PFSK-1 (cell line): ENCODE results near the gene CD4.

Experiments used
- SIN3A ChIP-seq: IDR thresholded peaks from 2 replicates; pipeline ENCODE4 v1.6.1; 2012; ENCODE audit warnings: mild to moderate bottlenecking, low read length, moderate library complexity, borderline replicate concordance; ENCODE audit not compliant: insufficient read depth
- TAF1 ChIP-seq: IDR thresholded peaks from 2 replicates; pipeline ENCODE4 v1.6.1; 2012; ENCODE audit warnings: low read length, control low read depth, borderline replicate concordance; ENCODE audit not compliant: insufficient read depth
- TF ChIP-seq, protein P1 (sequence below), 2 experiments: IDR thresholded peaks; 2 replicates each; pipeline versions ENCODE4 v1.6.1 to v1.8.0; 2011 to 2012; ENCODE audit warnings: low read depth in 2 of 2, low read length in 2 of 2, control low read depth in 1 of 2, inconsistent platforms in 1 of 2, mild to moderate bottlenecking in 1 of 2, moderate library complexity in 1 of 2; ENCODE audit not compliant: insufficient read depth in 1 of 2

DNA sequence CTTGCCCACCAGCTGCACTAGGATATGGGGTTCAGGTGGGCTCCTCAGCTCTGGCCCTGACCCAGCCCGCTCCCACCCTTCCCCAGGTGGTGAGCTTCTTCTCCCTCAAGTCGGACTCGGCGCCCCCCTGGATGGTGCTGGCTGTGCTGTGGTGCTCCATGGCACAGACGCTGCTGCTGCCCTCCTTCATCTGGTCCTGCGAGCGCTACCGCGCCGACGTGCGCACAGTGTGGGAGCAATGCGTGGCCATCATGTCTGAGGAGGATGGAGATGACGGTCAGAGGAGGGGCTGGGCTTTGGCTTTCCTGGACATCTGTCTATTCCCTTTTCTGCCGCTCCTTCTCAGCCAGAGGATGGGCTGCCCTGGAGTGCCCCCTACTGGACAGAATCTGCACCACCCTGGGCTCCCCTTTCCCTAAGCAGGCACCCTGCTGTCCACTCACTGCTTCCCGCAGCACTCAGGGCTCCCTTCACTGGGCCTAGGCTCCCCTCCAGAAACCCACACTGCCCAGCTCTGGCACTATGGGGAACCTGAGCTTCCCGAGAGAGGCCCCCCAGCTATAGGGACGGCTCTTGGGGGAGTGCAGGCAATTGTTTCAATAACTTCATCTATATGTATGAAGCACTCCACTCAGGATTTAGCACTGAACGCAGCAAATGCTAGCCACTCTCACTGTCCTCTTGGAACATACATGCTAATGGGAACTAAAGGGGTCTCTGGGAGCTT, 36.2 kb downstream of the CD4 start:
- TF ChIP-seq SIN3A (no peak), TAF1 (no peak)
- TF ChIP-seq, protein P1, sequence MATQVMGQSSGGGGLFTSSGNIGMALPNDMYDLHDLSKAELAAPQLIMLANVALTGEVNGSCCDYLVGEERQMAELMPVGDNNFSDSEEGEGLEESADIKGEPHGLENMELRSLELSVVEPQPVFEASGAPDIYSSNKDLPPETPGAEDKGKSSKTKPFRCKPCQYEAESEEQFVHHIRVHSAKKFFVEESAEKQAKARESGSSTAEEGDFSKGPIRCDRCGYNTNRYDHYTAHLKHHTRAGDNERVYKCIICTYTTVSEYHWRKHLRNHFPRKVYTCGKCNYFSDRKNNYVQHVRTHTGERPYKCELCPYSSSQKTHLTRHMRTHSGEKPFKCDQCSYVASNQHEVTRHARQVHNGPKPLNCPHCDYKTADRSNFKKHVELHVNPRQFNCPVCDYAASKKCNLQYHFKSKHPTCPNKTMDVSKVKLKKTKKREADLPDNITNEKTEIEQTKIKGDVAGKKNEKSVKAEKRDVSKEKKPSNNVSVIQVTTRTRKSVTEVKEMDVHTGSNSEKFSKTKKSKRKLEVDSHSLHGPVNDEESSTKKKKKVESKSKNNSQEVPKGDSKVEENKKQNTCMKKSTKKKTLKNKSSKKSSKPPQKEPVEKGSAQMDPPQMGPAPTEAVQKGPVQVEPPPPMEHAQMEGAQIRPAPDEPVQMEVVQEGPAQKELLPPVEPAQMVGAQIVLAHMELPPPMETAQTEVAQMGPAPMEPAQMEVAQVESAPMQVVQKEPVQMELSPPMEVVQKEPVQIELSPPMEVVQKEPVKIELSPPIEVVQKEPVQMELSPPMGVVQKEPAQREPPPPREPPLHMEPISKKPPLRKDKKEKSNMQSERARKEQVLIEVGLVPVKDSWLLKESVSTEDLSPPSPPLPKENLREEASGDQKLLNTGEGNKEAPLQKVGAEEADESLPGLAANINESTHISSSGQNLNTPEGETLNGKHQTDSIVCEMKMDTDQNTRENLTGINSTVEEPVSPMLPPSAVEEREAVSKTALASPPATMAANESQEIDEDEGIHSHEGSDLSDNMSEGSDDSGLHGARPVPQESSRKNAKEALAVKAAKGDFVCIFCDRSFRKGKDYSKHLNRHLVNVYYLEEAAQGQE (IDR thresholded peaks at IDR 0.05; ENCODE audit: insufficient read depth in 1 of 2, low read depth in 2 of 2, low read length in 2 of 2) = no peak
